ENCODE measurements around the gene NOP53.
"Not testable (repeated sequence)": the region's sequence is repeated elsewhere in the genome, so short reads cannot be mapped to it uniquely, and the experiment has no call there.

Gene NOP53

DNA sequence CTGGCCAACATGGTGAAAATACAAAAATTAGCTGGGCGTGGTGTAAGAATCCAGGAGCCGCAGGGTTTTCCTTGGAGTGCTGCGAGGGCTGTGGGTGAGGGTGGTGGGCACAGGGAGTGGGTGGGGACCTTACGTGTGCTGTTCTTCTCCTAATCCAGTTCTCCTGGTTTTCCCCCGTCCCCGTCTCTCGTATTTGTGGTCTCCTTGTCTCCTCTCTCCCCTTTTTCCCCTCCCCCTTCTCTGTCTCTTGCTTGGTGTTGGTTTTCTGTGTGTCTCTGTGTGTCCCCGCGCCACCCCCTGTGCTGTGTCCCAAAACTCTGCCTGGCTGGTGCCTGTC is 34.8 kb downstream of the NOP53 start:
- no peak overlapping the region for H3K9ac ChIP-seq (ENCODE audit: insufficient read length)
- no peak for TF ChIP-seq POLR2AphosphoS5 (IDR thresholded peaks at IDR 0.05; ENCODE audit: borderline replicate concordance, low read depth, low read length)
- TF ChIP-seq FOXP2 (optimal IDR thresholded peaks at IDR 0.05; ENCODE audit: control extremely low read depth, extremely low read length, insufficient read depth), result no peak
- no peak for TF ChIP-seq EZH2 (IDR thresholded peaks at IDR 0.05)
- no peak for DNase-seq (ENCODE audit: low read depth, low spot score)
- H3K4me3 ChIP-seq, result peak overlapping the region; percentile 87; the same call in 1 of the 2 replicates
- H3K27ac ChIP-seq, result no peak overlapping the region
- H3K9me3 ChIP-seq (ENCODE audit: low read depth, low read length), result no peaks in the 10 kb centered on the region
- peaks cover 20% of the 10 kb centered on the region; the same call in 1 of the 2 replicates for H3K36me3 ChIP-seq (ENCODE audit: insufficient read depth, low read length)

DNA sequence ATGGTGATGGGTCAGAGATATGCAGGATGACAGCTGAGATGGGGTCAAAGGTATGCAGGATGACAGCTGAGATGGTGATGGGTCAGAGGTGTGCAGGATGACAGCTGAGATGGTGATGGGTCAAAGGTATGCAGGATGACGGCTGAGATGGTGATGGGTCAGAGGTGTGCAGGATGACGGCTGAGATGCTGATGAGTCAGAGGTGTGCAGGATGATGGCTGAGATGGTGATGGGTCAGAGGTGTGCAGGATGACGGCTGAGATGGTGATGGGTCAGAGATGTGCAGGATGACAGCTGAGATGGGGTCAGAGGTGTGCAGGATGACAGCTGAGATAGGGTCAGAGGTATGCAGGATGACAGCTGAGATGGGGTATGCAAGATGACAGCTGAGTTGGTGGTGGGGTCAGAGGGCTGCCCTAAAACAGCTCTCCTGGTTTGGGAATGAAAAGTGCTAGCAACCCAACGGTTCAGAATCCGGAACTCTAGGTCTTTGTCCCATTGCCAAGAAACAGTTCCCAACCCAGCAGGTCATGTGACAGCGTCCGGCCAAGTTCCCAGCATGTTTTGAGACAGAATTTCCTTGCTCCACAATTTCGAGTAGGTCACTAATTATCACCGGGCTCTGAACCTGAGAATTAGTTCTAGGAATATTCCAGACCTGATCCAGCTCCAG is 36.4 kb downstream of the NOP53 start:
- 0 out of 2 replicates have a peak overlapping the region, but pooled peaks have one; percentile 25 for H3K27ac ChIP-seq
- peaks cover 24% of the 10 kb centered on the region for H3K36me3 ChIP-seq (ENCODE audit: insufficient read depth, low read length)
- no peak overlapping the region for H3K4me3 ChIP-seq
- H3K9ac ChIP-seq (ENCODE audit: insufficient read length), result no peak overlapping the region
- no peaks in the 10 kb centered on the region for H3K9me3 ChIP-seq (ENCODE audit: low read depth, low read length)
- no peak for DNase-seq (ENCODE audit: low read depth, low spot score)
- no peak for TF ChIP-seq POLR2AphosphoS5 (IDR thresholded peaks at IDR 0.05; ENCODE audit: borderline replicate concordance, low read depth, low read length)
- no peak for TF ChIP-seq EZH2 (IDR thresholded peaks at IDR 0.05)
- TF ChIP-seq FOXP2 (optimal IDR thresholded peaks at IDR 0.05; ENCODE audit: control extremely low read depth, extremely low read length, insufficient read depth), result no peak

DNA sequence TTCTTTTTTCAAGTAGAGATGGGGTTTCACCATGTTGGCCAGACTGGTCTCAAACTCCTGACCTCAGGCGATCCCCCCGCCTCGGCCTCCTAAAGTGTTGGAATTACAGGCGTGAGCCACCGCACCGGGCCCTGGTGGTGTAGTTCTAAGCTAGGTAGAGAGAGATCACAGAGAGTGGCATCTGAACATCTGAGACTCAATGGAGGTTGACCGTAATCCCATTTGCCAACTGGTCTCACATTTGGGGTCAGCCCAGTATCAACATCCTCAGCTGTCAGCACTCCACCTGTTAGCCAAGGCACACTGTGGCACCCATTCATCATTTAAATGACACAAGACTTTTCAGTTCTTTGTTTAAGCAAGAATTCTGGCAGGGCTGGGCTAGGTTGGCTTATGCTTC is 41.2 kb downstream of the NOP53 start:
- Histone ChIP-seq H3K36me3 (ENCODE audit: insufficient read depth, low read length) (peaks cover 15% of the 10 kb centered on the region), H3K9me3 (ENCODE audit: low read depth, low read length) (no peaks in the 10 kb centered on the region), H3K4me3 (no peak overlapping the region), H3K27ac (no peak overlapping the region), H3K9ac (ENCODE audit: insufficient read length) (no peak overlapping the region)
- DNase-seq (ENCODE audit: low read depth, low spot score), result no peak
- TF ChIP-seq FOXP2 (optimal IDR thresholded peaks at IDR 0.05; ENCODE audit: control extremely low read depth, extremely low read length, insufficient read depth) (no peak), POLR2AphosphoS5 (IDR thresholded peaks at IDR 0.05; ENCODE audit: borderline replicate concordance, low read depth, low read length) (no peak), EZH2 (IDR thresholded peaks at IDR 0.05) (no peak)

DNA sequence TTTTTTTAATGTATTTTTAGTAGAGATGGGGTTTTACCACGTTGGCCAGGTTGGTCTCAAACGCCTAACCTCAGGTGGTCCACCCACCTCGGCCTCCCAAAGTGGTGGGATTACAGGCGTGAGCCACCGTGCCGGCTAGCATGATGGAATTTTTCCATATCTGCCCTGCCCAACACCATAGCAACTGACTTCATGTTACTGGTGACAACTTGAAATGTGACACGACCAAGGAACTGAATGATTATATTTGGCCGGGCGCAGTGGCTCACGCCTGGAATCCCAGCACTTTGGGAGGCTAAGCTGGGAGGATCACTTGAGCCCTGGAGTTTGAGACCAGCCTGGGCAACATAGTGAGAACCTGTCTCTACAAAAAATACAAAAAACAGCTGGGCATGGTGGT is 42.0 kb downstream of the NOP53 start:
- not testable (repeated sequence) for H3K9me3 ChIP-seq (ENCODE audit: low read depth, low read length); H3K9ac ChIP-seq (ENCODE audit: insufficient read length); H3K27ac ChIP-seq; H3K36me3 ChIP-seq (ENCODE audit: insufficient read depth, low read length); DNase-seq (ENCODE audit: low read depth, low spot score); H3K4me3 ChIP-seq

DNA sequence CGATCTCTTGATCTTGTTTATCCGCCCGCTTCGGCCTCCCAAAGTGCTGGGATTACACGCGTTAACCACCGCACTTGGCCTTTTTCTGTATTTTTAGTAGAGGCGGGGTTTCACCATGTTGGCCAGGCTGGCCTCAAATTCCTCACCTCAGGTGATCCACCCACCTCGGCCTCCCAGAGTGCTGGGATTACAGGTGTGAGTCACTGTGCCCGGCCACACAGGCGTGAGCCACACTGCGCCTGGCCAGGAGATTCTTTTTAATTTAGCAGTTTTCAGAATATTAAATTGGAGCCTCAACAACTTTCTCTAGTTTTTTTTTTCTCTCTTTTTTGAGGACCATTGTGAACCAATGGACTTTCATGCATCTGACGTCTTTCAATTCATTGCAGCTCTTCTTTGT is 44.5 kb downstream of the NOP53 start:
- not testable (repeated sequence) for H3K9me3 ChIP-seq (ENCODE audit: low read depth, low read length); H3K4me3 ChIP-seq; H3K9ac ChIP-seq (ENCODE audit: insufficient read length); H3K27ac ChIP-seq; DNase-seq (ENCODE audit: low read depth, low spot score); H3K36me3 ChIP-seq (ENCODE audit: insufficient read depth, low read length)

DNA sequence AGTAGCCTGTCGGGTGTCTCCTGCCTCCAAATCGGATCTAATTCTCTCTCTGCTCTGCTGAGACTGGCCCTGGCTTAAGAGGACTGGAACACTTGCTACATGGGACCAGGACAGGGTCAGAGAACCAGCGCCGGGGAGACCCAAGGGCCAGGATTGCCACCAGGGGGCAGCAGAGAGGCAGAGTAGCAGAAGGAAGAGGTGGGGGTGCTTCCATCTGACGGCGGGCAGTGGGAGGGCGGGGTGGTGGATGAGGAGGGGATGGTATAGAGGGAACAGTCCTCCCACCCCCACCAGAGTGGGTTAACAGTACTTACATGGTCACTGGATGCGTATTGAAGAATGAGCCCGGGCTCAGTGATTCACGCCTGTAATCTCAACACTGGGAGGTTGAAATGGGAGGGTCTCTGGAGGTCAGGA is 45.1 kb downstream of the NOP53 start:
- H3K4me3 ChIP-seq, result no peak overlapping the region
- H3K27ac ChIP-seq, result no peak overlapping the region
- H3K9ac ChIP-seq (ENCODE audit: insufficient read length), result no peak overlapping the region
- TF ChIP-seq EZH2 (IDR thresholded peaks at IDR 0.05) (no peak), FOXP2 (optimal IDR thresholded peaks at IDR 0.05; ENCODE audit: control extremely low read depth, extremely low read length, insufficient read depth) (no peak), POLR2AphosphoS5 (IDR thresholded peaks at IDR 0.05; ENCODE audit: borderline replicate concordance, low read depth, low read length) (no peak)
- H3K36me3 ChIP-seq (ENCODE audit: insufficient read depth, low read length), result peaks cover 2% of the 10 kb centered on the region
- H3K9me3 ChIP-seq (ENCODE audit: low read depth, low read length), result no peaks in the 10 kb centered on the region
- no peak for DNase-seq (ENCODE audit: low read depth, low spot score)

DNA sequence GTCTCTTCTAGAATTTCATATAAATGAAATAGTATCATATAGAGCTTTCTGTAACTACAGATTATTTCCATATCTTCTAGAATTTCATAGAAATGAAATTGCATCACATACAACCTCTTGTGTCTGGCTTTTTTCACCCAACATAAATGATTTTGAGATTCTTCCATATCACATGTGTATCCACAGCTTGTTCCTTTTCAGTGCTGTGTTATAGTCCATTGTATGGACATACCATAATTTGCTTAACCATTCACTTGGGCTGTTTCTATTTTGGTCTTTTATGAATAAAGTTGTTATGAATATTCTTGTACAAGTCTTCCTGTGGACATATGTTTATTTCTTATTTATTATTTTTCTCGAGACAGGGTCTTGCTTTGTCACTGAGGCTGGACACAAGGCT is 47.3 kb downstream of the NOP53 start:
- Histone ChIP-seq H3K9me3 (ENCODE audit: low read depth, low read length) (no peaks in the 10 kb centered on the region), H3K27ac (no peak overlapping the region), H3K9ac (ENCODE audit: insufficient read length) (no peak overlapping the region), H3K4me3 (no peak overlapping the region), H3K36me3 (ENCODE audit: insufficient read depth, low read length) (no peaks in the 10 kb centered on the region)
- TF ChIP-seq FOXP2 (optimal IDR thresholded peaks at IDR 0.05; ENCODE audit: control extremely low read depth, extremely low read length, insufficient read depth) (no peak), POLR2AphosphoS5 (IDR thresholded peaks at IDR 0.05; ENCODE audit: borderline replicate concordance, low read depth, low read length) (no peak), EZH2 (IDR thresholded peaks at IDR 0.05) (no peak)
- no peak for DNase-seq (ENCODE audit: low read depth, low spot score)

DNA sequence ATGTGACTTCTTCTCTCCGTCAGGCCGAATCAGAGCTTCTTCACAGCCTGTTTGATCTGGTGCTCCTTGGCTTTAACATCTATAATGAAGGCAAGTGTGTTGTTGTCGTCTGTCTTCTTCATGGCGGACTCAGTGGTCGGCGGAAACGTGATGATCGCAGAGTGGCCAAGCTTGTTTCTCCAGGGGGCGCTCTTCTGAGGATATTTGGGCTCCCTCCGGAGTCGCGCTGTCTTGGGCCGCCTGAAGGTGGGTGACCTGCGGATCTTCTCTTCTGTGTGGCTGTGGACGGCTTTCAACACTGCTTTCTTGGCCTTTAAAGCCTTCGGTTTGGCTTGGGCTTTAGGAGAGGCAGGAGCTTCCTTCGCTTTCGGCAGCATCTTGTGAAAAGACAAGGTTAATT is 49.2 kb downstream of the NOP53 start:
- Histone ChIP-seq H3K9ac (ENCODE audit: insufficient read length) (no peak overlapping the region), H3K9me3 (ENCODE audit: low read depth, low read length) (no peaks in the 10 kb centered on the region), H3K36me3 (ENCODE audit: insufficient read depth, low read length) (no peaks in the 10 kb centered on the region), H3K4me3 (no peak overlapping the region), H3K27ac (no peak overlapping the region)
- DNase-seq (ENCODE audit: low read depth, low spot score), result no peak
- no peak for TF ChIP-seq EZH2 (IDR thresholded peaks at IDR 0.05)
- no peak for TF ChIP-seq FOXP2 (optimal IDR thresholded peaks at IDR 0.05; ENCODE audit: control extremely low read depth, extremely low read length, insufficient read depth)

DNA sequence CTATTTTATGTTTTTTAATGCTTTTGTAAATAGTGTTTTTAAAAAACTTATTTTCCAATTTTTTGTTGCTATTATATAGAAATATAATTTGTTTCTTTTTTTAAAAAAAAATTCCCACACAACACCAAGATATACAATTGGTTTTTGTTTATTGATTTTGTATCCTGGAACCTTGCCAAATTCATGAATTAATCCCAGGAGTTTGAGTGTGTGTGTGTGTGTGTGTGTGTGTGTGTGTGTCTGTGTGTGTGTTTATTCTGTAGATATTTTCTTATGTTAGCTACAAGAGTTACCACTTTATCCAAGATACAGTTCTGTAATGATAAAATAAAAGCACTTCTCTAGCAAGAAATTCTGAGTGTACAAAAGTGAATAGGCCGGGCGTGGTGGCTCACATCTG is 51.4 kb downstream of the NOP53 start:
- Histone ChIP-seq H3K9me3 (ENCODE audit: low read depth, low read length) (no peaks in the 10 kb centered on the region), H3K36me3 (ENCODE audit: insufficient read depth, low read length) (no peaks in the 10 kb centered on the region), H3K27ac (no peak overlapping the region), H3K9ac (ENCODE audit: insufficient read length) (no peak overlapping the region), H3K4me3 (no peak overlapping the region)
- DNase-seq (ENCODE audit: low read depth, low spot score), result no peak
- no peak for TF ChIP-seq POLR2AphosphoS5 (IDR thresholded peaks at IDR 0.05; ENCODE audit: borderline replicate concordance, low read depth, low read length)
- no peak for TF ChIP-seq EZH2 (IDR thresholded peaks at IDR 0.05)
- no peak for TF ChIP-seq FOXP2 (optimal IDR thresholded peaks at IDR 0.05; ENCODE audit: control extremely low read depth, extremely low read length, insufficient read depth)

Measured in SK-N-MC (cell line).